ENCODE data around the gene NT5C3B.

Gene NT5C3B

GRCh38 chr17:41835800-41836549 lies at the start of gene NT5C3B:
TSS of gene NT5C3B (minus strand) at chr17:41836232. CDS start at chr17:41836193, 39 bp downstream.
- H2AFZ ChIP-seq (ENCODE audit: low read depth, low read length, severe bottlenecking): peak within 1 kb of the TSS; percentile 97
- no peaks in the 10 kb centered on the region for H3K27me3 ChIP-seq (ENCODE audit: low read length)
- no peaks in the 10 kb centered on the region for H3K9me3 ChIP-seq (ENCODE audit: insufficient read depth, low read length)
- H3K9me2 ChIP-seq (replicated peaks; ENCODE audit: insufficient read depth, low read length): no peaks in the 10 kb centered on the region
- H3K36me3 ChIP-seq (ENCODE audit: low read length): no peaks in the 10 kb centered on the region
- H4K20me1 ChIP-seq (ENCODE audit: low read depth, low read length): no peaks in the 10 kb centered on the region
- H3K27ac ChIP-seq (ENCODE audit: low read depth, low read length): 0 out of 2 replicates have a peak within 1 kb of the TSS, but pooled peaks have one; percentile 41
- peak within 1 kb of the TSS; percentile 65 for H3K4me2 ChIP-seq (ENCODE audit: low read depth, low read length, poor library complexity, severe bottlenecking)
- peaks cover 5% of the 10 kb centered on the region; the same call in 1 of the 2 replicates for H3K79me2 ChIP-seq (ENCODE audit: insufficient read depth, low read length)
- peak within 1 kb of the TSS; percentile 83 for H3K9ac ChIP-seq (ENCODE audit: low read length)
- H3K4me3 ChIP-seq (ENCODE audit: insufficient read depth, low read length, poor library complexity, severe bottlenecking): peak within 1 kb of the TSS; percentile 64
- no peak for TF ChIP-seq CTCF (IDR thresholded peaks at IDR 0.05; ENCODE audit: insufficient read depth, low read length, poor library complexity, severe bottlenecking)
- TF ChIP-seq EZH2phosphoT487 (conservative IDR thresholded peaks at IDR 0.05; ENCODE audit: low read length): no peak
- H3F3A ChIP-seq (ENCODE audit: insufficient read depth): no peaks in the 10 kb centered on the region

GRCh38 chr17:41885733-41886132 lies 49.7 kb upstream of the NT5C3B start:
- H3K4me3 ChIP-seq (ENCODE audit: insufficient read depth, low read length, poor library complexity, severe bottlenecking): no peak overlapping the region
- no peaks in the 10 kb centered on the region for H3K9me3 ChIP-seq (ENCODE audit: insufficient read depth, low read length)
- H3K27me3 ChIP-seq (ENCODE audit: low read length): no peaks in the 10 kb centered on the region
- no peak overlapping the region for H3K4me2 ChIP-seq (ENCODE audit: low read depth, low read length, poor library complexity, severe bottlenecking)
- H3K36me3 ChIP-seq (ENCODE audit: low read length): peaks cover 30% of the 10 kb centered on the region
- H3K9me2 ChIP-seq (replicated peaks; ENCODE audit: insufficient read depth, low read length): no peaks in the 10 kb centered on the region
- no peaks in the 10 kb centered on the region for H3K79me2 ChIP-seq (ENCODE audit: insufficient read depth, low read length)
- no peaks in the 10 kb centered on the region for H4K20me1 ChIP-seq (ENCODE audit: low read depth, low read length)
- no peak overlapping the region for H3K9ac ChIP-seq (ENCODE audit: low read length)
- H2AFZ ChIP-seq (ENCODE audit: low read depth, low read length, severe bottlenecking): no peak overlapping the region
- TF ChIP-seq CTCF (IDR thresholded peaks at IDR 0.05; ENCODE audit: insufficient read depth, low read length, poor library complexity, severe bottlenecking) (no peak), EZH2phosphoT487 (conservative IDR thresholded peaks at IDR 0.05; ENCODE audit: low read length) (no peak)
- 0 out of 2 replicates have a peak, but pooled peaks cover 2% of the 10 kb centered on the region for H3F3A ChIP-seq (ENCODE audit: insufficient read depth)
- H3K27ac ChIP-seq (ENCODE audit: low read depth, low read length): no peak overlapping the region

GRCh38 chr17:41882756-41883155 lies 46.7 kb upstream of the NT5C3B start:
- H3F3A ChIP-seq (ENCODE audit: insufficient read depth): no peaks in the 10 kb centered on the region
- peaks cover 42% of the 10 kb centered on the region for H3K36me3 ChIP-seq (ENCODE audit: low read length)
- no peaks in the 10 kb centered on the region for H3K9me3 ChIP-seq (ENCODE audit: insufficient read depth, low read length)
- no peak overlapping the region for H3K27ac ChIP-seq (ENCODE audit: low read depth, low read length)
- no peaks in the 10 kb centered on the region; the same call in 1 of the 2 replicates for H3K79me2 ChIP-seq (ENCODE audit: insufficient read depth, low read length)
- H3K4me3 ChIP-seq (ENCODE audit: insufficient read depth, low read length, poor library complexity, severe bottlenecking): no peak overlapping the region
- no peak for TF ChIP-seq EZH2phosphoT487 (conservative IDR thresholded peaks at IDR 0.05; ENCODE audit: low read length)
- no peak for TF ChIP-seq CTCF (IDR thresholded peaks at IDR 0.05; ENCODE audit: insufficient read depth, low read length, poor library complexity, severe bottlenecking)
- no peaks in the 10 kb centered on the region for H3K27me3 ChIP-seq (ENCODE audit: low read length)
- H3K9ac ChIP-seq (ENCODE audit: low read length): no peak overlapping the region
- no peaks in the 10 kb centered on the region for H3K9me2 ChIP-seq (replicated peaks; ENCODE audit: insufficient read depth, low read length)
- H2AFZ ChIP-seq (ENCODE audit: low read depth, low read length, severe bottlenecking): no peak overlapping the region
- no peaks in the 10 kb centered on the region for H4K20me1 ChIP-seq (ENCODE audit: low read depth, low read length)
- H3K4me2 ChIP-seq (ENCODE audit: low read depth, low read length, poor library complexity, severe bottlenecking): no peak overlapping the region
